ENCODE data around the gene SPECC1.

DNA sequence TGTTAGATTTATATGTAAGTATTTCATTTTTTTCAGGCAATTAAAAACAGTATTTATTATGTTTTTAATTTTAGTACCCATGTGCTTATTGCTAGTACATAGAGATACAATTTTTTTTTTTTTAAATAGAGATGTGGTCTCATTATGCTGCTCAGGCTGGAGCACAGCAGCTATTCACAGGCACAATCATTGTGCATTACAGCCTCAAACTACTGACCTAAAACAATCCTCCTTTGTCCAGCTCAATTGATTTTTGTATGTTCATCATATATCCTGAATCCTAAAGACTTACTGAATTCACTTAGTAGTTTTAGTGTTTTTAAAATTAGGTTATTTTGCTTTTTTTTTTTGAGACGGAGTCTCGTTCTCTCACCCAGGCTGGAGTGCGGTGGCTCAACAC is 26.3 kb downstream of the SPECC1 start:
- TF ChIP-seq, protein P1, sequence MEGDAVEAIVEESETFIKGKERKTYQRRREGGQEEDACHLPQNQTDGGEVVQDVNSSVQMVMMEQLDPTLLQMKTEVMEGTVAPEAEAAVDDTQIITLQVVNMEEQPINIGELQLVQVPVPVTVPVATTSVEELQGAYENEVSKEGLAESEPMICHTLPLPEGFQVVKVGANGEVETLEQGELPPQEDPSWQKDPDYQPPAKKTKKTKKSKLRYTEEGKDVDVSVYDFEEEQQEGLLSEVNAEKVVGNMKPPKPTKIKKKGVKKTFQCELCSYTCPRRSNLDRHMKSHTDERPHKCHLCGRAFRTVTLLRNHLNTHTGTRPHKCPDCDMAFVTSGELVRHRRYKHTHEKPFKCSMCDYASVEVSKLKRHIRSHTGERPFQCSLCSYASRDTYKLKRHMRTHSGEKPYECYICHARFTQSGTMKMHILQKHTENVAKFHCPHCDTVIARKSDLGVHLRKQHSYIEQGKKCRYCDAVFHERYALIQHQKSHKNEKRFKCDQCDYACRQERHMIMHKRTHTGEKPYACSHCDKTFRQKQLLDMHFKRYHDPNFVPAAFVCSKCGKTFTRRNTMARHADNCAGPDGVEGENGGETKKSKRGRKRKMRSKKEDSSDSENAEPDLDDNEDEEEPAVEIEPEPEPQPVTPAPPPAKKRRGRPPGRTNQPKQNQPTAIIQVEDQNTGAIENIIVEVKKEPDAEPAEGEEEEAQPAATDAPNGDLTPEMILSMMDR (IDR thresholded peaks at IDR 0.05; ENCODE audit: low read depth, low read length), result no peak
- TF ChIP-seq MYC (IDR thresholded peaks at IDR 0.05; ENCODE audit: low read depth, low read length) (no peak), POLR2A (IDR thresholded peaks at IDR 0.05; ENCODE audit: extremely low read depth, insufficient read length) (no peak)

Measured in NB4 (cell line).